ENCODE results near the gene ORC2. TPM values are rescaled to one million over a fixed set of nuclear protein-coding genes. Genes with fewer than 3 reads are reported as not detected.

The ORC2 gene
- polyA plus RNA-seq, 4 donors, result 24.5 to 38.7 (median 36.5) TPM

DNA sequence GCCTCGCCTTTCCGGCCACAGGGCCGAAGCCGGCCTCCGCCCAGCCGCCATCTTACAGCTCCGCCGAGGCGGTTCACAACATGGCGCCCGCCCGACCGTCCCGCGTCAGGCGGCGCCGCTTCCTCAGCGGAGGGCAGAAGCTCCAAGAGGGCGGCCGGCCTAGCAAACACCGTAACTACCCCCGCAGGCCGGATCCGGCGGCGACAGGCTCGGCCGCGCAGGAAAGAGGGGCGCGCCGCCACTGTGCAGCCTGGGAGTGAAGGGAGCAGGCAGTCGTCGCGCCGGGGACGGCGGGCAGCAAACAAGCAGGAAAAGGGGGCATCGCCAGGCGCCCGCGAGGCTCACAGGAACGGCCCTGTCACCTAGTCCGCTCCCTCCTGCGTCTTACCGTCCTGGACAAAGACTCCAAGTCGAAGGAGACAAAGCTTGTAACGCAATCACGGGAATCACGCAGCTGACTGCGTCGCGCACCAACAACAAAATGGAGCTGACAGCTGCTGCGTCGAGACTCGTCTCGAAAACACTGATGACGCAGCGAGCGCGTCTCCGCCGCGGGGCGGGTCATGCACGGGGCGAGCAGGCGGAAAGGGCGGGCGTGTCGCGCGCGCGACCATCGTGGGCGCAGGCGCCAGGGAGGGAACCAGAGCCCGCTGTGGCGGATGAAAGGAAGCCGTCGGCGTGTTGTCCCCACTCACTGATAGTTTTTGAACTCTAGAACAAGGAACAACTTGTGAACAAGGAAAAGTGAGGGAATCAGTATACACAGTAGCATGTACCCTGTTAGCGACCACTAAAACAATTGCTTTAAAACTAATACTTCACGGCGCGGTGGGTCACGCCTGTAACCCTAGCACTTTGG, 99.1 kb downstream of the ORC2 start, which contains the start of gene CLK1:
TSS of gene CLK1 (minus strand) at position 483 of the 859 bp plus-strand sequence. CDS start 2,796 bp downstream, outside the sequence.
- DNase-seq (ENCODE audit: low read depth in 4 of 4, low spot score in 3 of 4), result peak; percentile 90 to 93 (median 92)

DNA sequence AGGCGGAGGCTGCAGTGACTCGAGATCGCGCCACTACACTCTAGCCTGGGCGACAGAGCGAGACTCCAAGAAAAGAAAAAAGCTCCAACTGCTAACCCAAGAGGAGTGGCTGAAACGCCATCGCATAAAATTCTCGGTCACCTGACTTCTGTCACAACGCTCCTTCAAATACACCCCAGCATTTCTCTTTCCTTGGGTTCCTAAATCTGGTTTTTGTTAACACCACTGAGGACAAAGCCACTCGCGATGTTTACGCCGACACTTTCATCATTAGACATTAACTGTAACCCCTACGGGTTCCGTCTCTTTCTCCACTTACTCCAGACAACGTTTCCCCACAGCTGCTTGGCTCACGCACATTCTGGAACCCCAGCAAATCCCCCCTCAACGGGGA, 99.7 kb downstream of the ORC2 start:
- no peak for DNase-seq (ENCODE audit: low read depth in 4 of 4, low spot score in 3 of 4)

DNA sequence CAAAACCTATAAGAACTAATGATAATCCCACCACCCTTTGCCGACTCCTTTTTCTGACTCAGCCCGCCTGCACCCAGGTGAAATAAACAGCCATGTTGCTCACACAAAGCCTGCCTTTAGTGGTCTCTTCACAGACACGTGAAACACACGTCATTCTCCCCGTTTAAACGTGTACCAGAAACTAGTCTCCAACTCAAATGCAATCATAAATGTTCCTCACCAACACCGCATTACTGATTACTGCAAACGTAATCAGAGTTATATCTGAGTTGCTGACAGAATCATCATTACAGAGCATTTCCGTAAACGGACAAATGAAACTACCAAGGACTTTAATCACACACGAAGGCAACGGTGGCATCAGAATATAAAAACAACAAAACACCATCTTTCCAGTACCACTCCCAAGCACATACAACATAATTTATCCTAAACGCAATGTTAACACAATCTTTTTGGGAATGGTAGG, 100.9 kb downstream of the ORC2 start:
- no peak for DNase-seq (ENCODE audit: low read depth in 4 of 4, low spot score in 3 of 4)

DNA sequence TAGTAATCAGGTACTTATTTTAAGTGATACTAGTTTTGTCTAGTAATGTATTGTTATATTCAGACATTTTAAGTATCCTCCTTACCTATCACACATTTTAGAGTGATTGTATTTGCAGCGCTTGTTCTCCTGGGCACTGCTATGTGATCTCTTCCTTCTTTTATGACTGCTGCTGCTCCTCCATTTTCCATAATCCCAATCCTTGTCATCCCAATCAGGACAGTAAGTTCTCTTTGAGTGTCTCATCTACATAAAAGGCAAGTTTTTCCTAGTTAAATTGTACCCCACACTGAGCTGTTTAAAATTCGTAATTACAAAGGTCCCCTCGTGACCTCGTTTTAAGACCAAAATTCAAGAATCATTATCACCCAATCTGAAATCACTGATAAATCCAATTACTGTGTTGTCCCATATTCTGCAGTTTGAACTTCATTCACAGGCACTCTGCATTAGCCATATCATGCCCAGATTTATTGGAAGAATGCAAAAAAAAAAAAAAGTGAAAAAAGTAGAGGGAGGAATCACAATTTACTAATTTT, 101.8 kb downstream of the ORC2 start:
- DNase-seq (ENCODE audit: low read depth in 4 of 4, low spot score in 3 of 4), result no peak

DNA sequence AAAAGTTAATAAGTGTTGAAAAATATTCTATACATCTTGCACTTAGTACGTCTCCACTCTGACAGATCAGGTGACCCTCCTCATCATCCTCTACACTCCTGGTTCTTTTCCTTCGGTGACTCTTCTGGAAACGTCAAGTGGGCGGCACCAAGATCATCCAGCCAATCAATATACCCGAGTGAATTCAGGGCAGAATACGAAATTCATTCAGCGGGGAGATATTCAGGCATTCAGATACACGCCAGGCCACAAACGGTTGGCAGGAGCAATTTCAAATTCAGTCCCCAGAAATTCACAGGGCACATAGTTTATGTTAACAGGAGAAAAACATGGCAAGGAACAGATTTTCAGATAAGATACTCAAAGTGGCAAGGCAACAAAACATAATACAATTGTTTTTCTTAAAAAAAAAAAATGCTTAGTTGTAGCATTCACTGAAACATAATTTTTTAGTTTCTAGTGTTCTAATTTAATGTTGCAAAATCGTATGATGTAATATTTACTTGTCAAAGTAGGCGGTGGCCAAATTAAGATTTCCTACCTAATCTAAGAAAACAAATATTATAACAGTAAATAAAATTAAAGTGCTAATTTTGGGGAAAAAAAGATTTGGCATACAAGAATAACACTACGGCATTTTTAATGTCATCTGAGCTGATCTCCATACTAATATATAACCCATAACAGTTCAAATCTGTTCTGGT, 103.2 kb downstream of the ORC2 start:
- DNase-seq (ENCODE audit: low read depth in 4 of 4, low spot score in 3 of 4), result no peak

Other genes starting within 250 kb of the ORC2 start
- gene BZW1, start 151.8 kb downstream of the ORC2 start, polyA plus RNA-seq (ENCODE audit: insufficient read length in 4 of 4), result 100 to 1,000 TPM; 223 to 287 (median 254) TPM
- gene CLK1, start 99.0 kb downstream of the ORC2 start, polyA plus RNA-seq (ENCODE audit: insufficient read length in 4 of 4), result 100 to 1,000 TPM; 228 to 310 (median 285) TPM
- gene PPIL3, start 74.6 kb downstream of the ORC2 start, polyA plus RNA-seq (ENCODE audit: insufficient read length in 4 of 4), result 10 to 100 TPM; 60.0 to 79.4 (median 67.5) TPM
- 10 to 100 TPM; 30.7 to 45.3 (median 43.1) TPM for gene NIF3L1, start 74.3 kb downstream of the ORC2 start, polyA plus RNA-seq (ENCODE audit: insufficient read length in 4 of 4)
- 10 to 100 TPM; 12.1 to 17.8 (median 14.5) TPM for gene HYCC2, start 108.0 kb upstream of the ORC2 start, polyA plus RNA-seq (ENCODE audit: insufficient read length in 4 of 4)
- 100 to 1,000 TPM in 3 of 4 donors, 10 to 100 TPM in 1; 68.5 to 140 (median 111) TPM for gene NDUFB3, start 108.3 kb upstream of the ORC2 start, polyA plus RNA-seq (ENCODE audit: insufficient read length in 4 of 4)
- gene CFLAR, start 152.5 kb upstream of the ORC2 start, polyA plus RNA-seq (ENCODE audit: insufficient read length in 4 of 4), result 10 to 100 TPM; 51.3 to 75.2 (median 58.6) TPM
- 1 to 10 TPM; 6.7 to 9.8 (median 8.1) TPM for gene CASP10, start 219.5 kb upstream of the ORC2 start, polyA plus RNA-seq (ENCODE audit: insufficient read length in 4 of 4)